ENCODE data around the gene PASK. TPM values are rescaled to one million over a fixed set of nuclear protein-coding genes. Genes with fewer than 3 reads are reported as not detected.

Gene PASK
- total RNA-seq, 1 experiment from 2014 or later = 45.8 TPM

DNA sequence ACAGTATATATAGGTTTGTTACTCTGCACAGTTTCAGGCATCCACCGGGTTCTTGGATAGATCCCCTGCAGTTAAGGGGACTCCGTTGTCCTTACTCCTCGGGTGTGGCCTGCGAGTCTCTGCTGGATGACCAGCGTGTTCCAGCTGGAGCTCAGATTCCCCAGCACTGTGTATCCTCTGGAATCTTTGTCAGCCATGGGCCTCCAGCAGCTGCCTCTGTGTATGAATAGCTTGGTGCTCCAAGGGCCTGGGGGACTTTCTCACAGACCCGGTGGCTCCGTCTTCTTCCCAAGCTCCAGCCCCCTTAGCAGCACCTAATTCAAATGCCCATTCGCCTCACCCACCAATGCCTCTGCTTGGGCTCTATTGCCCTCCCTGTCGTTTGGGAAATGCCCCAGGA is 45.5 kb upstream of the PASK start:
- intact Hi-C loops (cut with micrococcal nuclease) = no loop called here
- no peak for ATAC-seq

More for the DNA sequence above, 45.5 kb upstream of the PASK start:
- H3K4me3 ChIP-seq (replicated peaks in 1 of 2; ENCODE audit: low read depth in 1 of 2, low read length in 2 of 2) = no peak overlapping the region
- H3K36me3 ChIP-seq (ENCODE audit: control insufficient read depth in 1 of 2, insufficient read depth in 2 of 2, low read length in 2 of 2) = no peaks in the 10 kb centered on the region
- H2AFZ ChIP-seq (ENCODE audit: low read depth, low read length, poor library complexity, severe bottlenecking) = no peak overlapping the region
- POLR2A ChIA-PET = no interaction called here
- H3K9me2 ChIP-seq (ENCODE audit: insufficient read depth) = no peaks in the 10 kb centered on the region
- no peaks in the 10 kb centered on the region for H3K27me3 ChIP-seq (ENCODE audit: insufficient read depth, low read length)
- CTCF ChIA-PET = no interaction called here
- no peak for DNase-seq (ENCODE audit: low read depth, low spot score)
- H3K4me2 ChIP-seq (ENCODE audit: low read length) = no peak overlapping the region
- H3K79me2 ChIP-seq (ENCODE audit: insufficient read depth, low read length) = no peaks in the 10 kb centered on the region
- H3K9me3 ChIP-seq (ENCODE audit: control insufficient read depth in 1 of 2, insufficient read depth in 1 of 2, low read depth in 1 of 2, low read length in 2 of 2) = no peaks in the 10 kb centered on the region
- BruUV-seq (replicated peaks) = no TSS peak
- RAD21 ChIA-PET (ENCODE audit: low non-redundant PET in 1 of 2, low total read pairs in 2 of 2, uncharacterized antibody in 2 of 2, unreplicated experiment in 2 of 2) = no interaction called here
- no peaks in the 10 kb centered on the region for H3K4me1 ChIP-seq (ENCODE audit: control insufficient read depth in 1 of 2, insufficient read depth in 2 of 2, low read length in 2 of 2)
- H4K20me1 ChIP-seq (ENCODE audit: insufficient read depth) = no peaks in the 10 kb centered on the region
- H3K27ac ChIP-seq (ENCODE audit: low read depth, low read length) = no peak overlapping the region
- no peak overlapping the region for H3K9ac ChIP-seq (ENCODE audit: low read length)
- TF ChIP-seq SP1 (IDR thresholded peaks at IDR 0.05; ENCODE audit: low read depth) (no peak), ZNF274 (IDR thresholded peaks at IDR 0.05; ENCODE audit: low read depth, low read length) (no peak), RAD21 (IDR thresholded peaks at IDR 0.05; ENCODE audit: low read depth) (no peak), CBX3 (IDR thresholded peaks at IDR 0.05; ENCODE audit: low read depth) (no peak), JUND (IDR thresholded peaks at IDR 0.05) (no peak), YY1 (IDR thresholded peaks at IDR 0.05; ENCODE audit: extremely low read depth, insufficient replicate concordance, low read depth, low read length) (no peak), SIN3A (IDR thresholded peaks at IDR 0.05; ENCODE audit: low read depth) (no peak)
- TF ChIP-seq, protein P1, sequence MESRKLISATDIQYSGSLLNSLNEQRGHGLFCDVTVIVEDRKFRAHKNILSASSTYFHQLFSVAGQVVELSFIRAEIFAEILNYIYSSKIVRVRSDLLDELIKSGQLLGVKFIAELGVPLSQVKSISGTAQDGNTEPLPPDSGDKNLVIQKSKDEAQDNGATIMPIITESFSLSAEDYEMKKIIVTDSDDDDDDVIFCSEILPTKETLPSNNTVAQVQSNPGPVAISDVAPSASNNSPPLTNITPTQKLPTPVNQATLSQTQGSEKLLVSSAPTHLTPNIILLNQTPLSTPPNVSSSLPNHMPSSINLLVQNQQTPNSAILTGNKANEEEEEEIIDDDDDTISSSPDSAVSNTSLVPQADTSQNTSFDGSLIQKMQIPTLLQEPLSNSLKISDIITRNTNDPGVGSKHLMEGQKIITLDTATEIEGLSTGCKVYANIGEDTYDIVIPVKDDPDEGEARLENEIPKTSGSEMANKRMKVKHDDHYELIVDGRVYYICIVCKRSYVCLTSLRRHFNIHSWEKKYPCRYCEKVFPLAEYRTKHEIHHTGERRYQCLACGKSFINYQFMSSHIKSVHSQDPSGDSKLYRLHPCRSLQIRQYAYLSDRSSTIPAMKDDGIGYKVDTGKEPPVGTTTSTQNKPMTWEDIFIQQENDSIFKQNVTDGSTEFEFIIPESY (IDR thresholded peaks at IDR 0.05; ENCODE audit: extremely low read depth, insufficient replicate concordance, low read length) = no peak
- TF ChIP-seq, protein P2, sequence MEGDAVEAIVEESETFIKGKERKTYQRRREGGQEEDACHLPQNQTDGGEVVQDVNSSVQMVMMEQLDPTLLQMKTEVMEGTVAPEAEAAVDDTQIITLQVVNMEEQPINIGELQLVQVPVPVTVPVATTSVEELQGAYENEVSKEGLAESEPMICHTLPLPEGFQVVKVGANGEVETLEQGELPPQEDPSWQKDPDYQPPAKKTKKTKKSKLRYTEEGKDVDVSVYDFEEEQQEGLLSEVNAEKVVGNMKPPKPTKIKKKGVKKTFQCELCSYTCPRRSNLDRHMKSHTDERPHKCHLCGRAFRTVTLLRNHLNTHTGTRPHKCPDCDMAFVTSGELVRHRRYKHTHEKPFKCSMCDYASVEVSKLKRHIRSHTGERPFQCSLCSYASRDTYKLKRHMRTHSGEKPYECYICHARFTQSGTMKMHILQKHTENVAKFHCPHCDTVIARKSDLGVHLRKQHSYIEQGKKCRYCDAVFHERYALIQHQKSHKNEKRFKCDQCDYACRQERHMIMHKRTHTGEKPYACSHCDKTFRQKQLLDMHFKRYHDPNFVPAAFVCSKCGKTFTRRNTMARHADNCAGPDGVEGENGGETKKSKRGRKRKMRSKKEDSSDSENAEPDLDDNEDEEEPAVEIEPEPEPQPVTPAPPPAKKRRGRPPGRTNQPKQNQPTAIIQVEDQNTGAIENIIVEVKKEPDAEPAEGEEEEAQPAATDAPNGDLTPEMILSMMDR (IDR thresholded peaks at IDR 0.05 in 2 of 3, conservative IDR thresholded peaks at IDR 0.05 in 1 of 3; ENCODE audit: borderline replicate concordance in 1 of 3, insufficient read depth in 1 of 3, low read depth in 2 of 3, low read length in 2 of 3) = no peak
- TF ChIP-seq, protein P3, sequence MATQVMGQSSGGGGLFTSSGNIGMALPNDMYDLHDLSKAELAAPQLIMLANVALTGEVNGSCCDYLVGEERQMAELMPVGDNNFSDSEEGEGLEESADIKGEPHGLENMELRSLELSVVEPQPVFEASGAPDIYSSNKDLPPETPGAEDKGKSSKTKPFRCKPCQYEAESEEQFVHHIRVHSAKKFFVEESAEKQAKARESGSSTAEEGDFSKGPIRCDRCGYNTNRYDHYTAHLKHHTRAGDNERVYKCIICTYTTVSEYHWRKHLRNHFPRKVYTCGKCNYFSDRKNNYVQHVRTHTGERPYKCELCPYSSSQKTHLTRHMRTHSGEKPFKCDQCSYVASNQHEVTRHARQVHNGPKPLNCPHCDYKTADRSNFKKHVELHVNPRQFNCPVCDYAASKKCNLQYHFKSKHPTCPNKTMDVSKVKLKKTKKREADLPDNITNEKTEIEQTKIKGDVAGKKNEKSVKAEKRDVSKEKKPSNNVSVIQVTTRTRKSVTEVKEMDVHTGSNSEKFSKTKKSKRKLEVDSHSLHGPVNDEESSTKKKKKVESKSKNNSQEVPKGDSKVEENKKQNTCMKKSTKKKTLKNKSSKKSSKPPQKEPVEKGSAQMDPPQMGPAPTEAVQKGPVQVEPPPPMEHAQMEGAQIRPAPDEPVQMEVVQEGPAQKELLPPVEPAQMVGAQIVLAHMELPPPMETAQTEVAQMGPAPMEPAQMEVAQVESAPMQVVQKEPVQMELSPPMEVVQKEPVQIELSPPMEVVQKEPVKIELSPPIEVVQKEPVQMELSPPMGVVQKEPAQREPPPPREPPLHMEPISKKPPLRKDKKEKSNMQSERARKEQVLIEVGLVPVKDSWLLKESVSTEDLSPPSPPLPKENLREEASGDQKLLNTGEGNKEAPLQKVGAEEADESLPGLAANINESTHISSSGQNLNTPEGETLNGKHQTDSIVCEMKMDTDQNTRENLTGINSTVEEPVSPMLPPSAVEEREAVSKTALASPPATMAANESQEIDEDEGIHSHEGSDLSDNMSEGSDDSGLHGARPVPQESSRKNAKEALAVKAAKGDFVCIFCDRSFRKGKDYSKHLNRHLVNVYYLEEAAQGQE (IDR thresholded peaks at IDR 0.05; ENCODE audit: low read depth) = no peak

All from HCT116 (cell line).